GM12801 (cell line): ENCODE data around the gene SPEM3.

Source experiments
- CTCF ChIP-seq: IDR thresholded peaks from one replicate; pipeline ENCODE4 v1.5.1; 2011; ENCODE audit warnings: control low read depth; ENCODE audit not compliant: insufficient read length; ENCODE audit errors: extremely low read depth

Gene SPEM3

GRCh38 chr17:7405350-7406234 lies 23.1 kb upstream of the SPEM3 start:
- no peak for TF ChIP-seq CTCF

- TF ChIP-seq CTCF = no peak
These were observed 22.3 kb upstream of the SPEM3 start for GRCh38 chr17:7406235-7406825.

GRCh38 chr17:7407082-7407481 lies 21.6 kb upstream of the SPEM3 start:
- no peak for TF ChIP-seq CTCF

- TF ChIP-seq CTCF = no peak
These were observed 21.0 kb upstream of the SPEM3 start, which contains the start of gene NLGN2 for GRCh38 chr17:7407485-7408251. NLGN2 (plus strand) TSS chr17:7407845; CDS start chr17:7408256, 411 bp downstream.

GRCh38 chr17:7408252-7408727 lies 20.4 kb upstream of the SPEM3 start:
- TF ChIP-seq CTCF = no peak

- TF ChIP-seq CTCF = no peak
These were observed 19.8 kb upstream of the SPEM3 start for GRCh38 chr17:7408863-7409262.

- no peak for TF ChIP-seq CTCF
These were observed 18.9 kb upstream of the SPEM3 start for GRCh38 chr17:7409716-7410115.
